ENCODE data around the gene YPEL4. TPM values are rescaled to one million over a fixed set of nuclear protein-coding genes. Genes with fewer than 3 reads are reported as not detected.

Gene YPEL4
- total RNA-seq, 2 donors from 2014 or later: 1.1 to 1.3 TPM

- Mint-ChIP-seq H3K27ac (no peak overlapping the region), H3K27me3 (ENCODE audit: low read depth) (peaks cover 36% of the 10 kb centered on the region), H3K4me3 (peak overlapping the region; percentile 81 to 94), H3K4me1 (ENCODE audit: low read depth) (peaks cover 16% of the 10 kb centered on the region), H3K9me3 (no peaks in the 10 kb centered on the region), H3K36me3 (ENCODE audit: insufficient read depth in 2 of 2) (peaks cover 1 to 2% of the 10 kb centered on the region in 2 donors)
- DNase-seq (no peak), ATAC-seq (replicated peaks in 1 of 2) (no peak)
Measured at GRCh38 chr11:57637626-57638004, 12.1 kb downstream of the YPEL4 start.

DNA sequence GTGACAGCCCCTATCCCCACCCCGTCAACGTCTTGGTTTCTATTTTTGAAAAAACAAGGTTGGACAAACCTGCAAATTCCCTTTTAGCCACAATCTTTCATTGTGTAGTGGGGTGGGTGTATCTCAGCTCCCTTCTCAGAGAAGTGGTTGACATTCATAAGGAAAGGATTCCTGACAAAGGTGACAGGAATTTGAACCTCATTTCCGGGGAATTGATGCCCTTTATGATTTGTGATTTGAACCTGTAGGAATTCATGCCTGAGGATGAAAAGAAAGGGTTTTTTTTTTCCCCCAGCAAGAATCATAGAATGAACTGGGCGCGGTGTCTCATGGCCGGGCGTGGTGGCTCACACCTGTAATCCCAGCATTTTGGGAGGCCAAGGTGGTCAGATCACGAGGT, 14.5 kb downstream of the YPEL4 start:
- peaks cover 1 to 2% of the 10 kb centered on the region in 2 donors for H3K36me3 Mint-ChIP-seq (ENCODE audit: insufficient read depth in 2 of 2)
- peaks cover 47% of the 10 kb centered on the region for H3K27me3 Mint-ChIP-seq (ENCODE audit: low read depth)
- H3K9me3 Mint-ChIP-seq: no peaks in the 10 kb centered on the region
- ATAC-seq (replicated peaks in 1 of 2) (no peak), DNase-seq (no peak)
- H3K27ac Mint-ChIP-seq: no peak overlapping the region
- peaks cover 16% of the 10 kb centered on the region for H3K4me1 Mint-ChIP-seq (ENCODE audit: low read depth)
- no peak overlapping the region for H3K4me3 Mint-ChIP-seq

DNA sequence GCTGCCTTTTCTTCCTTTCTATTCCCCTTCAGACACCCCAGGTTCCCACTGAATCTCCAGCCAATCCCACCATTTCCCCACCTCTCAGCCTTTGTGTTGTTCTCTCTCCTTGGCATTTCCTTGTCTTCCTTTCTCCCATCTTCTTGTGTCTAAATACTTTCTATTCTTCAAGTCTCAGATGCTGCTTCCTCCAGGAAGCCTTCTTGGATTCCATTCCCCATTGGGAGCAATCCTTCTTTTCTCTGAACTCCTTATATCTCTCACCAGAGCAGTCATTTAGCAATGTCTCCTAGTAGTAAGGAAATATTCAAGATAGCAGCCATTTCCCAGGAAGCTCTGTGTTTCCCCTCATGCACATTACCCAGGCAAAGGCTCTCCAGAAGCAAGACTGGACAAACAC, 15.4 kb downstream of the YPEL4 start:
- peaks cover 1 to 2% of the 10 kb centered on the region in 2 donors for H3K36me3 Mint-ChIP-seq (ENCODE audit: insufficient read depth in 2 of 2)
- DNase-seq: no peak
- ATAC-seq (replicated peaks in 1 of 2): no peak
- no peaks in the 10 kb centered on the region for H3K9me3 Mint-ChIP-seq
- H3K27ac Mint-ChIP-seq: no peak overlapping the region
- H3K4me3 Mint-ChIP-seq: no peak overlapping the region
- H3K4me1 Mint-ChIP-seq (ENCODE audit: low read depth): peaks cover 16% of the 10 kb centered on the region
- H3K27me3 Mint-ChIP-seq (ENCODE audit: low read depth): peaks cover 49% of the 10 kb centered on the region

DNA sequence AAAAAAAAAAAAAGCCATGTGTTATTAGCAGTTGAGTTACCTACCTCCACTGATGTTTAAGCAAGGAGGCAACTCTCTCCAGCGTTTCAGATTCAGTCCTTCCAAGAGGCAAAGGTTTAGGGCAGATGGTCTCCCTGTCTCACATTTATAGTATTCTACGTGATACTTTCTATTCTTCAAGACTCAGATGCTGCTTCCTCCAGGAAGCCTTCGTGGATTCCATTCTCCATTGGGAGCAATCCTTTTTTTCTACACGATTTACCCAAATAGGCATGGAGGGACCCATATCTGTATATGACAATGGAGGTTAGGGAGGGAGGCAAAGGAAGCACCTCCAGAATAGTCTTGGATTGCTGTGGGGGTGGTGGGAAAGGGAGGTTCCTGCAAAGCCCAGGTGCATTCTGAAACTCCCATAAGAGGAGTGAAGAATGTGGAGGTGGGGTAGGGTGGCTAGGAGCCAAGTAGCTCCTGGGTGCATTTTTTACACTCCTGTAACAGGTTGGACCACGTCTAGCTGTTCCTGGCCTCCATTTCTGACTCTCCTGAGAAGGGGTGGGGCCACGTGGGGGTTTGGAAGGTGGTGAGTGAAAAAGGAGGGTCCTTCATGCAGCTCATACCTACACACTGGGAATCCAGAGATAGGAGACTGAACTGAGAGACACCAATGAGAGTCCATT, 16.2 kb downstream of the YPEL4 start:
- peaks cover 47% of the 10 kb centered on the region for H3K27me3 Mint-ChIP-seq (ENCODE audit: low read depth)
- no peaks in the 10 kb centered on the region for H3K9me3 Mint-ChIP-seq
- H3K27ac Mint-ChIP-seq: no peak overlapping the region
- no peak overlapping the region for H3K4me3 Mint-ChIP-seq
- H3K4me1 Mint-ChIP-seq (ENCODE audit: low read depth): peaks cover 9% of the 10 kb centered on the region
- ATAC-seq (replicated peaks in 1 of 2) (no peak), DNase-seq (no peak)
- peaks cover 0 to 1% of the 10 kb centered on the region in 2 donors for H3K36me3 Mint-ChIP-seq (ENCODE audit: insufficient read depth in 2 of 2)

DNA sequence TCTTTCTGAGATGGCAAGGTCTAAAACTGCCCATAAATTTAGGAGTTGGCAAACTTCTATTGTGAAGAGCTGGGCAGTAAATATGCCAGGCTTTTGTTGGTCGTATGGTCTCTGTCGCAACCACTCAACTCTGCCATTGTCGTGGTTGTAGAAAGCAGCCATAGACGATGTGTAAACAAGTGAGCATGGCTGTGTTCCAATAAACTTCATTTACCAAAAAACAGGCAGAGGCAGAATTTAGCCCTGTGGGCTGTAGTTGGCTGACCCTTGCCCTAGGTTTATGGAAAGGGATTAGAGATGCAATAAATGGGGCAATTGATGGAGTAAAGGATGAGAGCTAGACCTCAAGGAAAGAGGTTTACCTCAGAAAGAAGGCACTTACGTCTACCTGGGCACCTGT, 17.6 kb downstream of the YPEL4 start:
- Mint-ChIP-seq H3K4me1 (ENCODE audit: low read depth) (no peaks in the 10 kb centered on the region), H3K36me3 (ENCODE audit: insufficient read depth in 2 of 2) (no peaks in the 10 kb centered on the region), H3K4me3 (no peak overlapping the region), H3K27ac (no peak overlapping the region), H3K27me3 (ENCODE audit: low read depth) (peaks cover 37% of the 10 kb centered on the region), H3K9me3 (no peaks in the 10 kb centered on the region)
- ATAC-seq (replicated peaks in 1 of 2): no peak
- no peak for DNase-seq

DNA sequence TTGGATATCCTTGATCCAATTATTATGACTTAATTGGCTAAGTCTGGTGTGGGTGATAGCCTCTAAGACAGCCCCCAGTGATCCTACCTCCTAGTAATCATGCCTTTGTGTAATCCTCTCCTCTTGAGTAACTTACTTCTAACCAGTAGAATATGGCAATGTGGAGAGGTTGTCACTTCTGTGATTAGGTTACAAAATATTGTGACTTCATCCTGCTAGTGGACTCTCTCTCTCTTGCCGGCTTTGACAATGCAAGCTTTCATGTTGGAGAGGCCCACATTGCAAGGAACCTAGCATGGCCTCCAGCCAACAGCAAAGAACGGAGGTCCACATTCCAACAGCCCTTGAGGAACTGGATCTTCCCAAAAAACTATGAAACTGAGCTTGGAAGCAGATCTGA, 19.5 kb downstream of the YPEL4 start:
- Mint-ChIP-seq H3K27me3 (ENCODE audit: low read depth) (peaks cover 33% of the 10 kb centered on the region), H3K4me3 (no peak overlapping the region), H3K9me3 (no peaks in the 10 kb centered on the region), H3K36me3 (ENCODE audit: insufficient read depth in 2 of 2) (no peaks in the 10 kb centered on the region), H3K4me1 (ENCODE audit: low read depth) (no peaks in the 10 kb centered on the region), H3K27ac (no peak overlapping the region)
- ATAC-seq (replicated peaks in 1 of 2) (no peak), DNase-seq (no peak)

GRCh38 chr11:57626895-57627294, 22.8 kb downstream of the YPEL4 start:
- H3K36me3 Mint-ChIP-seq (ENCODE audit: insufficient read depth in 2 of 2): no peaks in the 10 kb centered on the region
- DNase-seq (no peak), ATAC-seq (replicated peaks in 1 of 2) (no peak)
- no peaks in the 10 kb centered on the region for H3K9me3 Mint-ChIP-seq
- no peak overlapping the region for H3K27ac Mint-ChIP-seq
- no peak overlapping the region for H3K4me3 Mint-ChIP-seq
- peaks cover 16% of the 10 kb centered on the region for H3K27me3 Mint-ChIP-seq (ENCODE audit: low read depth)
- H3K4me1 Mint-ChIP-seq (ENCODE audit: low read depth): no peaks in the 10 kb centered on the region

GRCh38 chr11:57624864-57625263, 24.8 kb downstream of the YPEL4 start:
- no peak for ATAC-seq (replicated peaks in 1 of 2)
- Mint-ChIP-seq H3K9me3 (peaks cover 1 to 3% of the 10 kb centered on the region in 2 donors), H3K36me3 (ENCODE audit: insufficient read depth in 2 of 2) (peaks cover 2 to 3% of the 10 kb centered on the region in 2 donors), H3K4me1 (ENCODE audit: low read depth) (no peaks in the 10 kb centered on the region), H3K27ac (no peak overlapping the region), H3K4me3 (no peak overlapping the region), H3K27me3 (ENCODE audit: low read depth) (peaks cover 6% of the 10 kb centered on the region)
- no peak for DNase-seq

DNA sequence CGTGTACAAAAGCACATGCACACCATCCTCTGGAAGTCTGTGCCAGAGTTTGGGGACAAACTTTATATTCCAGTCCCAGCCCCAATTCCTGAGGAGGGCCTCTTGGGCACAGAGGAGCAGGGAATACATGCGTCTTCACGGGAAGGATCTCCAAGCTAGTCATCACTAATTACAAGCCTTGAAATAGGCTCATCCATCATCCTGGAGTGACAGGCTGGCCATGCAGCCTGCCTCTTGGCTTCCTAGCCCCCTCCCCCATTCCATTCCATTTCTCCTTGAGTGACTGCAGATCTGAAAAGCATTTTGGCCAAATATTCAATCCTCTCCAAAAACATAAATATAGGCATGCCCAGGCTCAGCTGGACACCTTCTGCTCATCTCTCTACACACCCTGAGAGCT, 27.4 kb downstream of the YPEL4 start:
- peaks cover 4 to 6% of the 10 kb centered on the region in 2 donors for H3K9me3 Mint-ChIP-seq

GRCh38 chr11:57620467-57620866, 29.2 kb downstream of the YPEL4 start:
- Mint-ChIP-seq H3K27me3 (ENCODE audit: low read depth) (peaks cover 9% of the 10 kb centered on the region), H3K27ac (no peak overlapping the region), H3K4me3 (no peak overlapping the region), H3K4me1 (ENCODE audit: low read depth) (no peaks in the 10 kb centered on the region), H3K36me3 (ENCODE audit: insufficient read depth in 2 of 2) (peaks cover 6% of the 10 kb centered on the region in 2 donors), H3K9me3 (peaks cover 4 to 6% of the 10 kb centered on the region in 2 donors)
- ATAC-seq (replicated peaks in 1 of 2): no peak
- no peak for DNase-seq

More for the DNA sequence above, 27.4 kb downstream of the YPEL4 start:
- Mint-ChIP-seq H3K36me3 (ENCODE audit: insufficient read depth in 2 of 2) (peaks cover 6% of the 10 kb centered on the region in 2 donors), H3K27ac (no peak overlapping the region), H3K4me1 (ENCODE audit: low read depth) (no peaks in the 10 kb centered on the region), H3K27me3 (ENCODE audit: low read depth) (no peaks in the 10 kb centered on the region), H3K4me3 (no peak overlapping the region)
- DNase-seq: no peak
- no peak for ATAC-seq (replicated peaks in 1 of 2)

GRCh38 chr11:57619331-57619730, 30.4 kb downstream of the YPEL4 start:
- no peak for ATAC-seq (replicated peaks in 1 of 2)
- no peaks in the 10 kb centered on the region for H3K4me1 Mint-ChIP-seq (ENCODE audit: low read depth)
- no peak overlapping the region for H3K27ac Mint-ChIP-seq
- H3K4me3 Mint-ChIP-seq: no peak overlapping the region
- peaks cover 4 to 6% of the 10 kb centered on the region in 2 donors for H3K9me3 Mint-ChIP-seq
- H3K36me3 Mint-ChIP-seq (ENCODE audit: insufficient read depth in 2 of 2): peaks cover 6% of the 10 kb centered on the region in 2 donors
- peaks cover 9% of the 10 kb centered on the region for H3K27me3 Mint-ChIP-seq (ENCODE audit: low read depth)
- no peak for DNase-seq

DNA sequence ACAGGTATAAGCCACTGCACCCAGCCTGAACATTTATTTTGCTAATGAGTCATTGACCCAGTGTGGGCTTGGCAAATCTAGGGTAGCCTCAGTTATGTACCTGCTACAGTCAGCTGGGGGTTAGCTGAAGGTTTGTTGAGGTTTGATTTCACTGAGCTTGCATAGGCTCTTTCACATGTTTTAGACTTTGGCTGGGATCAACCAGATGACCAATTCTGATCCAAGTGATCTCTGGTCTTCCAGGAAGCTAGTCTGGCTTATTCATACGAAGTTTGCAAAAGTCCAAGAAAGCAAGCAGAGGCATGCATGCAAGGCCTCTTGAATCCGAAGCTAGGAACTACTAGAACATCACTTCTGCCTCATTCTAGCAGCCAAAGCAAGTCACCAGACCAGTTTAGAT, 31.3 kb downstream of the YPEL4 start:
- DNase-seq (no peak), ATAC-seq (replicated peaks in 1 of 2) (no peak)
- Mint-ChIP-seq H3K9me3 (peaks cover 4 to 6% of the 10 kb centered on the region in 2 donors), H3K4me3 (no peak overlapping the region), H3K4me1 (ENCODE audit: low read depth) (no peaks in the 10 kb centered on the region), H3K27ac (no peak overlapping the region), H3K27me3 (ENCODE audit: low read depth) (peaks cover 9% of the 10 kb centered on the region), H3K36me3 (ENCODE audit: insufficient read depth in 2 of 2) (peaks cover 6% of the 10 kb centered on the region in 2 donors)

- no peak overlapping the region for H3K27ac Mint-ChIP-seq
- no peak overlapping the region for H3K4me3 Mint-ChIP-seq
- H3K9me3 Mint-ChIP-seq: peaks cover 4 to 6% of the 10 kb centered on the region in 2 donors
- H3K36me3 Mint-ChIP-seq (ENCODE audit: insufficient read depth in 2 of 2): peaks cover 6% of the 10 kb centered on the region in 2 donors
- H3K4me1 Mint-ChIP-seq (ENCODE audit: low read depth): no peaks in the 10 kb centered on the region
- no peak for ATAC-seq (replicated peaks in 1 of 2)
- no peak for DNase-seq
- H3K27me3 Mint-ChIP-seq (ENCODE audit: low read depth): peaks cover 9% of the 10 kb centered on the region
Measured at GRCh38 chr11:57616595-57616994, 33.1 kb downstream of the YPEL4 start.

DNA sequence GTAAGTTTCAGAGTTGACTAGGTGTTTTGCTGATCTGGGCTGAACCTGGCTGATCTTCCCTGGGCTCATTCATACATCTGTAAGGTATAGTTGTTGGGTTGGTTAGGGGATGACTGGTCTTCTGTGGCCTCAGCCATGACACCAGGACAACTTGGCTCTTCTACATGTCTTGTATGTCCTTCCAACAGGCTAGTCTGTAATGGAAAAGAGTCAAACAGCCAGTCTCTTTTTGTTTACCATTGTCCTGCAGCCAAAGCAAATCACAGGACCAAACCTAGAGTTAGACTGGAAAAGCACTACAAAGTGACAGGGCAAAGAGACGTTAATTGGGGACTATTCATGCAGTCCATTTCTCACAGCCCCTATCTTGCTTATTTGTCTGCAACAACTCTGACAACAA, 34.4 kb downstream of the YPEL4 start:
- no peak overlapping the region for H3K27ac Mint-ChIP-seq
- no peaks in the 10 kb centered on the region for H3K4me1 Mint-ChIP-seq (ENCODE audit: low read depth)
- peaks cover 3 to 5% of the 10 kb centered on the region in 2 donors for H3K36me3 Mint-ChIP-seq (ENCODE audit: insufficient read depth in 2 of 2)
- DNase-seq (no peak), ATAC-seq (replicated peaks in 1 of 2) (no peak)
- H3K9me3 Mint-ChIP-seq: peaks cover 3 to 4% of the 10 kb centered on the region in 2 donors
- peaks cover 9% of the 10 kb centered on the region for H3K27me3 Mint-ChIP-seq (ENCODE audit: low read depth)
- no peak overlapping the region for H3K4me3 Mint-ChIP-seq
